SK-N-SH (cell line): Measurements from ENCODE around the gene MUC22. TPM values are rescaled to one million over a fixed set of nuclear protein-coding genes. Genes with fewer than 3 reads are reported as not detected.
A peak's percentile ranks its signal among the peaks of the same experiment; 100 is the strongest.

Source experiments
- CTCF ChIA-PET: fragments of 300-600, 350-600 bp; formaldehyde crosslinking; extraction: SDS; loops from one replicate; lab custom pipeline; 2021; lab: Yijun Ruan, JAX
- POLR2A ChIA-PET: fragments of 350-600 bp; sonication (Branson Sonifier 250); formaldehyde crosslinking; extraction: SDS; loops from one replicate; lab custom pipeline; 2020; ENCODE audit warnings: antibody characterized with exemption, inconsistent platforms; lab: Yijun Ruan, JAX
- DNase-seq: peaks from one replicate; pipeline ENCODE4 v3.0.0; 2012
- H2AFZ ChIP-seq: fragments of 200-600 bp; sonication (generic); 2 replicates; pipeline ENCODE4 v1.8.1; 2016; ENCODE audit warnings: antibody characterized with exemption, mild to moderate bottlenecking, low read depth
- H3F3A ChIP-seq: fragments of 200-600 bp; sonication (generic); replicated peaks from 2 replicates; pipeline ENCODE3; 2016; ENCODE audit warnings: antibody characterized with exemption, mild to moderate bottlenecking; ENCODE audit not compliant: insufficient read depth
- H3K27ac ChIP-seq, 2 experiments: fragments of 200-500 bp in 1 of 2; fragments of 200-600 bp in 1 of 2; sonication (Bioruptor generic) in 1 of 2; sonication (generic), shearing (Covaris generic) in 1 of 2; 2 replicates each; pipeline versions ENCODE4 v1.5.1 to v1.6.1; 2014 to 2016; ENCODE audit warnings: low read depth in 2 of 2, inconsistent platforms in 1 of 2, low read length in 1 of 2, mild to moderate bottlenecking in 1 of 2, mixed read lengths in 1 of 2
- H3K27me3 ChIP-seq: fragments of 200-600 bp; sonication (generic), shearing (Covaris generic); 2 replicates; pipeline ENCODE4 v1.6.1; 2016; ENCODE audit warnings: mixed run types; ENCODE audit not compliant: insufficient read depth
- H3K36me3 ChIP-seq, 2 experiments: fragments of 200-500 bp in 1 of 2; fragments of 200-600 bp in 1 of 2; sonication (Bioruptor generic) in 1 of 2; sonication (generic) in 1 of 2; replicated peaks in 1 of 2; 2 replicates each; pipeline versions ENCODE3 to v1.5.1; 2014 to 2016; ENCODE audit warnings: low read length in 1 of 2, mild to moderate bottlenecking in 1 of 2; ENCODE audit not compliant: insufficient read depth in 2 of 2, control insufficient read depth in 1 of 2
- H3K4me1 ChIP-seq, 2 experiments: fragments of 200-500 bp in 1 of 2; fragments of 200-600 bp in 1 of 2; sonication (Bioruptor generic) in 1 of 2; sonication (generic), shearing (Covaris generic) in 1 of 2; 2 replicates each; pipeline versions ENCODE4 v1.5.1 to v1.6.1; 2014 to 2016; ENCODE audit warnings: low read depth in 1 of 2, low read length in 1 of 2, mixed run types in 1 of 2; ENCODE audit not compliant: insufficient read depth in 2 of 2, control insufficient read depth in 1 of 2
- H3K4me2 ChIP-seq: fragments of 200-600 bp; sonication (generic), shearing (Covaris generic); 2 replicates; pipeline ENCODE4 v1.6.1; 2017; ENCODE audit warnings: mixed run types
- H3K4me3 ChIP-seq, 2 experiments: fragments of 200-500 bp in 1 of 2; fragments of 200-600 bp in 1 of 2; sonication (Bioruptor generic) in 1 of 2; sonication (generic), shearing (Covaris generic) in 1 of 2; 2 replicates each; pipeline versions ENCODE4 v1.5.1 to v1.8.1; 2014 to 2016; ENCODE audit warnings: low read depth in 2 of 2, inconsistent platforms in 1 of 2, low read length in 1 of 2, mild to moderate bottlenecking in 1 of 2, mixed read lengths in 1 of 2, moderate library complexity in 1 of 2
- H3K79me2 ChIP-seq: fragments of 200-600 bp; sonication (generic); 2 replicates; pipeline ENCODE4 v1.8.1; 2017; ENCODE audit warnings: mild to moderate bottlenecking; ENCODE audit not compliant: insufficient read depth
- H3K9ac ChIP-seq: fragments of 200-600 bp; sonication (generic); 2 replicates; pipeline ENCODE4 v1.6.1; 2017; ENCODE audit warnings: mixed run types
- H3K9me2 ChIP-seq: fragments of 200-600 bp; sonication (generic); 2 replicates; pipeline ENCODE4 v1.6.1; 2017; ENCODE audit warnings: mixed run types
- H3K9me3 ChIP-seq: fragments of 200-600 bp; sonication (generic); 2 replicates; pipeline ENCODE4 v1.6.1; 2017; ENCODE audit warnings: mixed run types, mild to moderate bottlenecking, moderate library complexity
- H4K20me1 ChIP-seq: fragments of 200-600 bp; sonication (generic); 2 replicates; pipeline ENCODE4 v1.6.1; 2017; ENCODE audit warnings: mild to moderate bottlenecking, mixed run types; ENCODE audit not compliant: insufficient read depth
- CHD2 ChIP-seq: fragments of 150-350 bp; IDR thresholded peaks from 2 replicates; pipeline ENCODE4 v1.6.1; 2018; ENCODE audit warnings: low read length; ENCODE audit not compliant: partially characterized antibody
- ELF1 ChIP-seq: IDR thresholded peaks from 2 replicates; pipeline ENCODE4 v1.4.0; 2012
- EZH2phosphoT487 ChIP-seq: fragments of 200-600 bp; sonication (generic); IDR thresholded peaks from 2 replicates; pipeline ENCODE4 v1.6.1; 2017; ENCODE audit warnings: low read depth, mixed run types, mild to moderate bottlenecking, antibody characterized with exemption, moderate library complexity, borderline replicate concordance
- GABPA ChIP-seq: IDR thresholded peaks from 2 replicates; pipeline ENCODE4 v1.4.0; 2012; ENCODE audit warnings: low read depth, mild to moderate bottlenecking
- GATA2 ChIP-seq: sonication (generic); formaldehyde crosslinking; IDR thresholded peaks from 2 replicates; pipeline ENCODE4 v1.5.0; 2020; ENCODE audit warnings: mild to moderate bottlenecking, missing genetic modification reagents
- IRF3 ChIP-seq: fragments of 150-350 bp; IDR thresholded peaks from 2 replicates; pipeline ENCODE4 v1.6.1; 2016; ENCODE audit warnings: mild to moderate bottlenecking, low read depth, low read length
- MEF2A ChIP-seq: IDR thresholded peaks from 2 replicates; pipeline ENCODE4 v1.4.0; 2012; ENCODE audit warnings: low read depth, borderline replicate concordance
- NFIC ChIP-seq: IDR thresholded peaks from 2 replicates; pipeline ENCODE4 v1.4.0; 2012; ENCODE audit warnings: borderline replicate concordance
- POLR2AphosphoS5 ChIP-seq: IDR thresholded peaks from 2 replicates; pipeline ENCODE4 v1.6.1; 2012; ENCODE audit warnings: low read depth, low read length
- RAD21 ChIP-seq: IDR thresholded peaks from 2 replicates; pipeline ENCODE4 v1.6.1; 2012; ENCODE audit warnings: mild to moderate bottlenecking, low read length
- RFX5 ChIP-seq: IDR thresholded peaks from 2 replicates; pipeline ENCODE4 v1.6.1; 2012; ENCODE audit warnings: mild to moderate bottlenecking, improper control_type of control experiment, low read length
- RXRA ChIP-seq: IDR thresholded peaks from 2 replicates; pipeline ENCODE4 v1.4.0; 2012; ENCODE audit warnings: low read depth, mild to moderate bottlenecking, borderline replicate concordance
- SMC3 ChIP-seq: IDR thresholded peaks from 2 replicates; pipeline ENCODE4 v1.6.1; 2012; ENCODE audit warnings: low read depth, low read length, improper control_type of control experiment
- TAF1 ChIP-seq: IDR thresholded peaks from 2 replicates; pipeline ENCODE4 v1.6.1; 2012; ENCODE audit warnings: low read depth, mild to moderate bottlenecking, low read length, moderate library complexity, borderline replicate concordance
- YY1 ChIP-seq: IDR thresholded peaks from 2 replicates; pipeline ENCODE4 v1.4.0; 2012; ENCODE audit warnings: low read depth, mild to moderate bottlenecking
- WGBS: methylation state at CpG from one replicate; pipeline ENCODE4 v1.1.6; 2017; ENCODE audit warnings: low lambda C conversion rate; 5-methylcytosine and 5-hydroxymethylcytosine counted together
- polyA plus RNA-seq, 3 experiments: library from polyadenylated mRNA; depleted of rRNA; stranded (reverse); fragments of >200 nt; gene quantifications; 2 replicates each; pipeline ENCODE4 v1.2.3, GENCODE V29; 2012
- TF ChIP-seq, protein P1 (sequence below): IDR thresholded peaks from 2 replicates; pipeline ENCODE4; 2012
- TF ChIP-seq, protein P2 (sequence below): IDR thresholded peaks from 2 replicates; pipeline ENCODE4 v1.4.0; 2012; ENCODE audit warnings: low read depth, borderline replicate concordance

The MUC22 gene
- polyA plus RNA-seq, 1 of the 3 experiments (the other 2 are of a cell fraction), result 0.12 TPM

- H3K4me2 ChIP-seq, result 0 out of 2 replicates have a peak overlapping the region, but pooled peaks have one; percentile 11
- H3K4me1 ChIP-seq, result peaks cover 5 to 7% of the 10 kb centered on the region in 2 experiments; a peak in 2 of 4 replicates
- H3K9ac ChIP-seq, result no peak overlapping the region
- DNase-seq, result no peak
- H3K79me2 ChIP-seq, result no peaks in the 10 kb centered on the region
- POLR2A ChIA-PET, result no interaction called here
- H3K9me2 ChIP-seq, result no peaks in the 10 kb centered on the region
- 34% methylated on average over 12 of the region's 12 CpGs for WGBS
- TF ChIP-seq EZH2phosphoT487, result no peak
- TF ChIP-seq GATA2 (CRISPR knock-in tag), result no peak
- TF ChIP-seq IRF3, result no peak
- no peak for TF ChIP-seq ELF1
- TF ChIP-seq YY1, result no peak
- no peak for TF ChIP-seq RXRA
- no peak for TF ChIP-seq MEF2A
- TF ChIP-seq NFIC, result no peak
- TF ChIP-seq, protein P1, sequence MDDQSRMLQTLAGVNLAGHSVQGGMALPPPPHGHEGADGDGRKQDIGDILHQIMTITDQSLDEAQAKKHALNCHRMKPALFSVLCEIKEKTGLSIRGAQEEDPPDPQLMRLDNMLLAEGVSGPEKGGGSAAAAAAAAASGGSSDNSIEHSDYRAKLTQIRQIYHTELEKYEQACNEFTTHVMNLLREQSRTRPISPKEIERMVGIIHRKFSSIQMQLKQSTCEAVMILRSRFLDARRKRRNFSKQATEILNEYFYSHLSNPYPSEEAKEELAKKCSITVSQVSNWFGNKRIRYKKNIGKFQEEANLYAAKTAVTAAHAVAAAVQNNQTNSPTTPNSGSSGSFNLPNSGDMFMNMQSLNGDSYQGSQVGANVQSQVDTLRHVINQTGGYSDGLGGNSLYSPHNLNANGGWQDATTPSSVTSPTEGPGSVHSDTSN, result no peak
- no peak for TF ChIP-seq RAD21
- TF ChIP-seq GABPA, result no peak
- TF ChIP-seq CHD2, result no peak
- TF ChIP-seq, protein P2, sequence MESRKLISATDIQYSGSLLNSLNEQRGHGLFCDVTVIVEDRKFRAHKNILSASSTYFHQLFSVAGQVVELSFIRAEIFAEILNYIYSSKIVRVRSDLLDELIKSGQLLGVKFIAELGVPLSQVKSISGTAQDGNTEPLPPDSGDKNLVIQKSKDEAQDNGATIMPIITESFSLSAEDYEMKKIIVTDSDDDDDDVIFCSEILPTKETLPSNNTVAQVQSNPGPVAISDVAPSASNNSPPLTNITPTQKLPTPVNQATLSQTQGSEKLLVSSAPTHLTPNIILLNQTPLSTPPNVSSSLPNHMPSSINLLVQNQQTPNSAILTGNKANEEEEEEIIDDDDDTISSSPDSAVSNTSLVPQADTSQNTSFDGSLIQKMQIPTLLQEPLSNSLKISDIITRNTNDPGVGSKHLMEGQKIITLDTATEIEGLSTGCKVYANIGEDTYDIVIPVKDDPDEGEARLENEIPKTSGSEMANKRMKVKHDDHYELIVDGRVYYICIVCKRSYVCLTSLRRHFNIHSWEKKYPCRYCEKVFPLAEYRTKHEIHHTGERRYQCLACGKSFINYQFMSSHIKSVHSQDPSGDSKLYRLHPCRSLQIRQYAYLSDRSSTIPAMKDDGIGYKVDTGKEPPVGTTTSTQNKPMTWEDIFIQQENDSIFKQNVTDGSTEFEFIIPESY, result no peak
- no peak for TF ChIP-seq POLR2AphosphoS5
- TF ChIP-seq RFX5, result no peak
- no peak for TF ChIP-seq TAF1
- TF ChIP-seq SMC3, result no peak
- TF ChIP-seq, all 33 proteins: peak for 0
- H3F3A ChIP-seq, result no peaks in the 10 kb centered on the region
- no peaks in the 10 kb centered on the region for H3K36me3 ChIP-seq
- no peak overlapping the region for H3K4me3 ChIP-seq
- peak overlapping the region; percentile 41; the same call in 1 of the 2 replicates for H2AFZ ChIP-seq
- H3K27me3 ChIP-seq, result no peaks in the 10 kb centered on the region
- no peaks in the 10 kb centered on the region for H3K9me3 ChIP-seq
- CTCF ChIA-PET, result interaction anchor here (0.7 to 1.3 kb wide), 5 partner anchors 36 to 325 kb away, joined by 3 to 4 read pairs (median 3); no protein-coding TSS in a partner anchor
- H4K20me1 ChIP-seq, result no peaks in the 10 kb centered on the region
- peak overlapping the region in 1 of 2 experiments; percentile 31; a peak in 1 of 4 replicates for H3K27ac ChIP-seq
Measured at GRCh38 chr6:31041372-31041974, 31.2 kb downstream of the MUC22 start.
